ENCODE results near the gene MORC2.

The MORC2 gene

GRCh38 chr22:30921108-30921507 is 47.5 kb downstream of the MORC2 start:
- DNase-seq, result no peak

GRCh38 chr22:30920407-30920806 is 48.2 kb downstream of the MORC2 start:
- DNase-seq, result peak in 55 of 58 donors; percentile 8 to 90 (median 55)

GRCh38 chr22:30919973-30920372 is 48.6 kb downstream of the MORC2 start:
- DNase-seq, result no peak

- no peak for DNase-seq
These were observed 49.8 kb downstream of the MORC2 start for GRCh38 chr22:30918761-30919160.

- no peak for DNase-seq
These were observed 58.2 kb downstream of the MORC2 start for GRCh38 chr22:30910358-30910757.

GRCh38 chr22:30909306-30909705 is 59.3 kb downstream of the MORC2 start:
- no peak for DNase-seq

- DNase-seq, result no peak
These were observed 60.5 kb downstream of the MORC2 start for GRCh38 chr22:30908051-30908461.

- no peak for DNase-seq
These were observed 61.6 kb downstream of the MORC2 start for GRCh38 chr22:30906946-30907345.

GRCh38 chr22:30906411-30906810 is 62.2 kb downstream of the MORC2 start:
- no peak for DNase-seq

- DNase-seq, result no peak
These were observed 62.8 kb downstream of the MORC2 start for GRCh38 chr22:30905696-30906341.

GRCh38 chr22:30903876-30904460 is 64.6 kb downstream of the MORC2 start:
- DNase-seq, result no peak

GRCh38 chr22:30902496-30903357 is 65.8 kb downstream of the MORC2 start:
- DNase-seq, result no peak

- no peak for DNase-seq
These were observed 74.2 kb downstream of the MORC2 start for GRCh38 chr22:30894371-30894740.

GRCh38 chr22:30893434-30894370 is 74.9 kb downstream of the MORC2 start:
- DNase-seq, result no peak

- no peak for DNase-seq
These were observed 75.8 kb downstream of the MORC2 start for GRCh38 chr22:30892731-30893221.

- DNase-seq, result no peak
These were observed 76.3 kb downstream of the MORC2 start for GRCh38 chr22:30892286-30892685.

GRCh38 chr22:30891781-30892180 is 76.8 kb downstream of the MORC2 start:
- no peak for DNase-seq

GRCh38 chr22:30891443-30891755 is 77.2 kb downstream of the MORC2 start:
- no peak for DNase-seq

GRCh38 chr22:30890686-30891442 is 77.7 kb downstream of the MORC2 start:
- DNase-seq, result peak in 7 of 58 donors; percentile 12 to 34 (median 27)

GRCh38 chr22:30889996-30890480 is 78.5 kb downstream of the MORC2 start:
- no peak for DNase-seq

Measured in anterior cingulate cortex (tissue), 58 donors.